ENCODE measurements around the gene PIWIL4. TPM values are rescaled to one million over a fixed set of nuclear protein-coding genes. Genes with fewer than 3 reads are reported as not detected.

Gene PIWIL4
- total RNA-seq, 1 experiment from 2014 or later: 0.15 TPM

GRCh38 chr11:94536386-94536785 lies 30.8 kb upstream of the PIWIL4 start:
- intact Hi-C loops (cut with micrococcal nuclease): loop anchor here (10.0 kb wide), 2 partner anchors 228 to 348 kb away; partner anchors contain the start of gene AMOTL1
- Histone ChIP-seq H3K36me3 (ENCODE audit: low read depth, low read length) (no peaks in the 10 kb centered on the region), H3K27me3 (ENCODE audit: low read length) (no peaks in the 10 kb centered on the region), H2AFZ (ENCODE audit: low read length) (no peak overlapping the region), H3K9me2 (replicated peaks; ENCODE audit: low read length) (no peaks in the 10 kb centered on the region), H3K9ac (ENCODE audit: low read length) (no peak overlapping the region), H3K4me3 (ENCODE audit: low read length) (no peak overlapping the region), H3K9me3 (ENCODE audit: low read length) (no peaks in the 10 kb centered on the region), H3K79me2 (ENCODE audit: low read length) (no peaks in the 10 kb centered on the region), H3K4me1 (ENCODE audit: insufficient read depth, low read length) (peaks cover 26% of the 10 kb centered on the region), H3K4me2 (ENCODE audit: low read length) (peak overlapping the region; percentile 73), H3K27ac (ENCODE audit: low read length) (peak overlapping the region; percentile 22; the same call in 1 of the 2 replicates), H4K20me1 (ENCODE audit: low read length) (no peaks in the 10 kb centered on the region), H3F3A (ENCODE audit: low read length, unreplicated experiment) (no peaks in the 10 kb centered on the region)
- no TSS peak for BruUV-seq (replicated peaks)
- CTCF ChIA-PET: interaction anchor here (1.1 kb wide), 2 partner anchors 15 to 31 kb away, joined by 3 to 4 read pairs; no protein-coding TSS in a partner anchor
- DNase-seq (peak; percentile 59), ATAC-seq (peak; percentile 62)
- TF ChIP-seq EZH2 (IDR thresholded peaks at IDR 0.05; ENCODE audit: low read length, unreplicated experiment): no peak
- POLR2A ChIA-PET (ENCODE audit: unreplicated experiment): no interaction called here

GRCh38 chr11:94537031-94537600 lies 30.1 kb upstream of the PIWIL4 start:
- CTCF ChIA-PET: interaction anchor here (0.6 to 1.1 kb wide), 3 partner anchors 15 to 48 kb away, joined by 3 to 4 read pairs (median 3); no protein-coding TSS in a partner anchor
- H3K9ac ChIP-seq (ENCODE audit: low read length): no peak overlapping the region
- no TSS peak for BruUV-seq (replicated peaks)
- no peaks in the 10 kb centered on the region for H3K9me2 ChIP-seq (replicated peaks; ENCODE audit: low read length)
- no peak for TF ChIP-seq EZH2 (IDR thresholded peaks at IDR 0.05; ENCODE audit: low read length, unreplicated experiment)
- TF ChIP-seq EZH2phosphoT487 (IDR thresholded peaks at IDR 0.05; ENCODE audit: borderline replicate concordance, low read length): no peak
- no peak for TF ChIP-seq CTCF (conservative IDR thresholded peaks at IDR 0.05; ENCODE audit: low read depth, low read length)
- H3K4me3 ChIP-seq (ENCODE audit: low read length): peak overlapping the region; percentile 13; the same call in 1 of the 2 replicates
- no peaks in the 10 kb centered on the region for H4K20me1 ChIP-seq (ENCODE audit: low read length)
- H3K27me3 ChIP-seq (ENCODE audit: low read length): no peaks in the 10 kb centered on the region
- DNase-seq: peak; percentile 67
- H3K27ac ChIP-seq (ENCODE audit: low read length): peak overlapping the region; percentile 22; the same call in 1 of the 2 replicates
- H3K9me3 ChIP-seq (ENCODE audit: low read length): no peaks in the 10 kb centered on the region
- ATAC-seq: peak; percentile 85
- no peaks in the 10 kb centered on the region for H3F3A ChIP-seq (ENCODE audit: low read length, unreplicated experiment)
- POLR2A ChIA-PET (ENCODE audit: unreplicated experiment): interaction anchor here (0.8 kb wide), 1 partner anchor 46 kb away, joined by 3 read pairs; no protein-coding TSS in a partner anchor
- no peak overlapping the region for H2AFZ ChIP-seq (ENCODE audit: low read length)
- peak overlapping the region; percentile 73 for H3K4me2 ChIP-seq (ENCODE audit: low read length)
- intact Hi-C loops (cut with micrococcal nuclease): loop anchor here (1.0 to 10.0 kb wide), 3 partner anchors 10 to 348 kb away; partner anchors contain the start of gene AMOTL1
- no peaks in the 10 kb centered on the region for H3K36me3 ChIP-seq (ENCODE audit: low read depth, low read length)
- no peaks in the 10 kb centered on the region for H3K79me2 ChIP-seq (ENCODE audit: low read length)
- H3K4me1 ChIP-seq (ENCODE audit: insufficient read depth, low read length): peaks cover 26% of the 10 kb centered on the region

- intact Hi-C loops (cut with micrococcal nuclease): loop anchor here (10.0 kb wide), 2 partner anchors 225 to 345 kb away; partner anchors contain the start of gene AMOTL1
- CTCF ChIA-PET: no interaction called here
Observed at GRCh38 chr11:94539420-94539819, 27.7 kb upstream of the PIWIL4 start.

More at GRCh38 chr11:94539420-94539819, 27.7 kb upstream of the PIWIL4 start:
- Histone ChIP-seq H3K9me2 (replicated peaks; ENCODE audit: low read length) (no peaks in the 10 kb centered on the region), H3K36me3 (ENCODE audit: low read depth, low read length) (no peaks in the 10 kb centered on the region), H2AFZ (ENCODE audit: low read length) (no peak overlapping the region), H3K9ac (ENCODE audit: low read length) (no peak overlapping the region), H3K27ac (ENCODE audit: low read length) (no peak overlapping the region), H3K4me1 (ENCODE audit: insufficient read depth, low read length) (peaks cover 34% of the 10 kb centered on the region), H3K4me2 (ENCODE audit: low read length) (no peak overlapping the region), H3K9me3 (ENCODE audit: low read length) (no peaks in the 10 kb centered on the region), H4K20me1 (ENCODE audit: low read length) (no peaks in the 10 kb centered on the region), H3F3A (ENCODE audit: low read length, unreplicated experiment) (peaks cover 3% of the 10 kb centered on the region), H3K27me3 (ENCODE audit: low read length) (no peaks in the 10 kb centered on the region), H3K79me2 (ENCODE audit: low read length) (no peaks in the 10 kb centered on the region), H3K4me3 (ENCODE audit: low read length) (no peak overlapping the region)
- BruUV-seq (replicated peaks): no TSS peak
- TF ChIP-seq CTCF (conservative IDR thresholded peaks at IDR 0.05; ENCODE audit: low read depth, low read length): no peak
- no peak for TF ChIP-seq EZH2 (IDR thresholded peaks at IDR 0.05; ENCODE audit: low read length, unreplicated experiment)
- no peak for TF ChIP-seq EZH2phosphoT487 (IDR thresholded peaks at IDR 0.05; ENCODE audit: borderline replicate concordance, low read length)
- no peak for ATAC-seq
- DNase-seq: peak; percentile 26
- POLR2A ChIA-PET (ENCODE audit: unreplicated experiment): no interaction called here
